Upper lobe of right lung (tissue), 1 donor: ENCODE results near the gene DNAI4. TPM values are rescaled to one million over a fixed set of nuclear protein-coding genes. Genes with fewer than 3 reads are reported as not detected.

Experiments used
- ATAC-seq: fragments of 200-7000 bp; cut with Tn5 transposase; one replicate; pipeline ENCODE4 v1.9.1; 2020; ENCODE audit warnings: mild to moderate bottlenecking, moderate library complexity
- DNase-seq: peaks from one replicate; pipeline ENCODE4 v3.0.0-alpha.2; 2020
- H3K27ac ChIP-seq: fragments of 200-600 bp; one replicate; pipeline ENCODE4 v1.8.0; 2022
- H3K27me3 ChIP-seq: fragments of 200-600 bp; one replicate; pipeline ENCODE4 v1.8.0; 2022; ENCODE audit warnings: mild to moderate bottlenecking
- H3K36me3 ChIP-seq: fragments of 200-600 bp; one replicate; pipeline ENCODE4 v1.8.0; 2022
- H3K4me1 ChIP-seq: fragments of 200-600 bp; one replicate; pipeline ENCODE4 v1.8.0; 2022
- H3K4me3 ChIP-seq: fragments of 200-600 bp; one replicate; pipeline ENCODE4 v1.8.0; 2022; ENCODE audit warnings: mild to moderate bottlenecking
- H3K9me3 ChIP-seq: fragments of 200-600 bp; one replicate; pipeline ENCODE4 v1.8.0; 2022
- CTCF ChIP-seq: fragments of 200-600 bp; IDR thresholded peaks from one replicate; pipeline ENCODE4 v1.8.0; 2022; ENCODE audit warnings: antibody characterized with exemption
- intact Hi-C: fragments of 100-400 bp; cut with DNase I; formaldehyde crosslinking; loops from one replicate; pipeline ENCODE4 v1.11.0; 2022
- total RNA-seq: library from RNA; stranded (reverse); fragmentation: NEBNext Ultra II Directional; extraction: Animal tissue kit (Norgen Biotek cat#: 25700); gene quantifications from one replicate; pipeline ENCODE4 v1.2.1, GENCODE V29; 2021
- donor health status: DM: no; HTN: yes; CAD: no; lungs with severe emphysema.

DNAI4 gene
- total RNA-seq, 1 donor from 2014 or later = 10.2 TPM

GRCh38 chr1:66930823-66931174, 6.1 kb upstream of the DNAI4 start:
- H3K27ac ChIP-seq = peak overlapping the region; percentile 96
- intact Hi-C loops = no loop called here
- H3K27me3 ChIP-seq = no peaks in the 10 kb centered on the region
- no peak for DNase-seq
- no peaks in the 10 kb centered on the region for H3K9me3 ChIP-seq
- H3K4me3 ChIP-seq = peak overlapping the region; percentile 72
- ATAC-seq = no peak
- H3K4me1 ChIP-seq = peaks cover 44% of the 10 kb centered on the region
- no peak for TF ChIP-seq CTCF
- no peaks in the 10 kb centered on the region for H3K36me3 ChIP-seq

DNA sequence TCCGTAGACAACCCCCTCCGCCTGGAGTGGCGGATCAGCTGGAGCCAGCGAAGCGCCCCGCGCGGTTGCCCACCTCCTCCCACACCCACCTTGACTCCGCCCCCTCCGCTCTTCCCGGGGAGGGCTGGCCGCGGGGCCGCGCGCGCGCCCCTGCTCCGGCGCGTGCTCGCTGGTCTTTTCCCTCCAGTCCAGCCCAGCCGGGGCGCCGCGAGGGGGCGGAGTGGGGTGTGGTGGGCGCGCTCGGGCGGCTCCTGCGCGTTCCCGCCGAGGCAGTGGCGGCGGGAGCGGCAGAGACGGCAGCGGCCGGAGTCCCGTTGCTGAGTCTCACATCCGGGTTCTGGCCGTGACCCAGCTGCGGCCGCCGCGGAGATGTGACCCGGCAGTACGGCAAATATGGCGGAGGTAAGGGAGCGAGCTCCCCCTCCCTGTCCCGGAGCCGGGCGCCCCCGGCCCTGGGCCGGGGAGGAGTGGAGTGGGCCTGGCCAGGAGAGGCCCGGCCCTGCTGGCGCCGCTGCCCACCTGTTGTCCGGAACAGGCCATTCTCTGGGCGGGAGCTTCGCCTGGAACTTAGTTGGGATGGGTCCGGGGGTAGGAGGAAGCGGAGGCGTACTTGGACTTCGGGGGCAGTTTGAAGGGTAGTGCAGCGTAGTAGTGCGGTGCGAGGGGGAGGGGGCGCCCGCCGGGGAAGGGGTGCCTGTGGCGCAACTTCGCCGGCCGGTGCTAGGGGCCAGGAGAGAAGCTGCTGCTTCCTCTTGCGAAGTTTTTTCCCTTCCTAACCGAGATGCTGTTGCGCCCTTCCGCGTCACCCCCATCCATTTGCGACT, 5.6 kb upstream of the DNAI4 start:
- peak; percentile 98 for DNase-seq
- H3K36me3 ChIP-seq = no peaks in the 10 kb centered on the region
- peak overlapping the region; percentile 96 for H3K27ac ChIP-seq
- peak overlapping the region; percentile 72 for H3K4me3 ChIP-seq
- H3K9me3 ChIP-seq = no peaks in the 10 kb centered on the region
- intact Hi-C loops = no loop called here
- peak; percentile 43 for TF ChIP-seq CTCF
- no peaks in the 10 kb centered on the region for H3K27me3 ChIP-seq
- H3K4me1 ChIP-seq = peaks cover 46% of the 10 kb centered on the region
- ATAC-seq = peak; percentile 94

- H3K36me3 ChIP-seq = no peaks in the 10 kb centered on the region
- intact Hi-C loops = no loop called here
- ATAC-seq (no peak), DNase-seq (no peak)
- TF ChIP-seq CTCF = no peak
- peak overlapping the region; percentile 72 for H3K4me3 ChIP-seq
- peaks cover 43% of the 10 kb centered on the region for H3K4me1 ChIP-seq
- peak overlapping the region; percentile 96 for H3K27ac ChIP-seq
- H3K27me3 ChIP-seq = no peaks in the 10 kb centered on the region
- H3K9me3 ChIP-seq = no peaks in the 10 kb centered on the region
Measured at GRCh38 chr1:66929691-66929998, 5.0 kb upstream of the DNAI4 start.

DNA sequence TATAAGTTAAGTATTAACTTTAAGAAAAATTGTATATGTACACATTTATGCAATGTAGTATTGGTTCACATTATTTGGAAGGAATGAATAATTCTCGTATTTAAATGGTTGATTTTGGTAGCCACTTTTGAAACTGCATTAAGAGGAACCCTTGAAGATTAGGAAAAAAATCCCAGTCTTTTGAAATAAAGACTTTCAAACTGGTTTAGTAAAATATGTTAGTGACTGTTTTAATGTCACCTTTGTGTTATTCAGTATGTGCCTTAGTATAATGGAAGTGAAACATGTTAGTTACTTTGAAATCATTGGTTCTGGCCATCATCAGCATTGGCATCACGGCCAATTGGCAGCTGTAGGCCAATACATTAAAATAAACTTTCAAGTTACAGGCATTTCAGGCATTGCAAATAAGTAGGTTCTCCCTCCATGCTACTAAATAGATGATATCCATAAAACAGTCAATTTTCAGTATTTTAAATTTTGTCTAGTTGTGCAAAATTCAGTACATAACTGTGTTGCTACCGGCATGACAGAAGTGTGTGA, 4.6 kb upstream of the DNAI4 start:
- Histone ChIP-seq H3K27me3 (no peaks in the 10 kb centered on the region), H3K4me3 (peak overlapping the region; percentile 72), H3K4me1 (peaks cover 39% of the 10 kb centered on the region), H3K27ac (peak overlapping the region; percentile 96), H3K36me3 (no peaks in the 10 kb centered on the region), H3K9me3 (no peaks in the 10 kb centered on the region)
- ATAC-seq = no peak
- intact Hi-C loops = no loop called here
- TF ChIP-seq CTCF = no peak
- DNase-seq = no peak

DNA sequence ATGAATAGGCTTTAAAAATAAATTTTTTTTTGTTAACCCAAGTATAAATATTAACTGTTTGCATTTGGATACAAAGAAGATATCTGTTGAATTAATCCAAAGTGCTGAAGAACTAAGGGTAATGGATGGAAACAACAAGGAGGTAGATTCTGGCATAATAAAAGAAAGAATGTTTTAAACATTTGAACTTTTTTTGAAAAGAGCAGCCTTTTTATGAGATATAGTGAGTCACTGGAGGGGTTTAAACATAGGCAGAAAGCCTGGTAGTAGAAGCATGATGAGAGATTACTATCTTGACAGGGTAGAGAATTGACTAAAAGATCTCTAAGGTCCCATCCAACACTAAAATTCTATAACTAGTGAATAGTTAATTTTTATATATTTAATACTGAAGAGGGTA, 2.9 kb upstream of the DNAI4 start:
- H3K4me3 ChIP-seq = no peak overlapping the region
- ATAC-seq (no peak), DNase-seq (no peak)
- H3K27me3 ChIP-seq = no peaks in the 10 kb centered on the region
- no peak for TF ChIP-seq CTCF
- peaks cover 31% of the 10 kb centered on the region for H3K4me1 ChIP-seq
- H3K27ac ChIP-seq = no peak overlapping the region
- intact Hi-C loops = no loop called here
- no peaks in the 10 kb centered on the region for H3K9me3 ChIP-seq
- no peaks in the 10 kb centered on the region for H3K36me3 ChIP-seq
